Cardiac muscle cell (in vitro differentiated cells and primary cell): ENCODE data around the gene TBX21. TPM values are rescaled to one million over a fixed set of nuclear protein-coding genes. Genes with fewer than 3 reads are reported as not detected.

Experiments used
- DNase-seq, 2 donors: peaks; one replicate each; pipeline versions ENCODE4 v3.0.0 to v3.0.0-alpha.2; 2010 to 2017; ENCODE audit warnings: low read depth in 1 of 2, low spot score in 1 of 2
- H3K27ac ChIP-seq: fragments of 200-600 bp; sonication (generic); 2 replicates; pipeline ENCODE4 v1.5.1; 2016
- H3K27me3 ChIP-seq: fragments of 200-600 bp; sonication (generic); 2 replicates; pipeline ENCODE4 v1.6.0; 2016; ENCODE audit warnings: control low read depth
- H3K36me3 ChIP-seq: fragments of 200-600 bp; sonication (generic); 2 replicates; pipeline ENCODE4 v1.5.1; 2016; ENCODE audit warnings: control low read depth
- H3K4me1 ChIP-seq: fragments of 200-600 bp; sonication (generic); 2 replicates; pipeline ENCODE4 v1.8.1; 2017; ENCODE audit warnings: low read depth, mild to moderate bottlenecking, mixed run types
- H3K4me3 ChIP-seq: fragments of 200-600 bp; sonication (generic); 2 replicates; pipeline ENCODE4 v1.5.1; 2016; ENCODE audit warnings: mild to moderate bottlenecking
- H3K9me3 ChIP-seq: fragments of 200-600 bp; sonication (generic); 2 replicates; pipeline ENCODE4 v1.5.1; 2017; ENCODE audit warnings: low read depth, mild to moderate bottlenecking, control low read depth
- CTCF ChIP-seq: IDR thresholded peaks from 2 replicates; pipeline ENCODE4 v1.5.1; 2012; ENCODE audit warnings: low read depth, mild to moderate bottlenecking, low read length
- polyA plus RNA-seq: library from polyadenylated mRNA; unstranded; fragments of >200 nt; fragmentation: Nextera tagmentation; extraction: Ambion mirVana; gene quantifications from 2 replicates; pipeline ENCODE4 v1.2.1, GENCODE V29; 2016
- total RNA-seq: library from RNA; depleted of rRNA; stranded (reverse); fragments of >200 nt; gene quantifications from 2 replicates; pipeline ENCODE4 v1.2.3, GENCODE V29; 2016

Gene TBX21
- total and polyA plus RNA-seq, 2 experiments from 2014 or later: 0.12 to 2.9 TPM

- Histone ChIP-seq H3K4me3 (no peak overlapping the region), H3K4me1 (peaks cover 22% of the 10 kb centered on the region), H3K36me3 (peaks cover 9% of the 10 kb centered on the region), H3K27me3 (no peaks in the 10 kb centered on the region), H3K9me3 (no peaks in the 10 kb centered on the region), H3K27ac (no peak overlapping the region)
- DNase-seq: no peak
- TF ChIP-seq CTCF: no peak
Observed at GRCh38 chr17:47708312-47708863, 24.6 kb upstream of the TBX21 start.

GRCh38 chr17:47708864-47709541 is 24.0 kb upstream of the TBX21 start:
- H3K27ac ChIP-seq: no peak overlapping the region
- peaks cover 9% of the 10 kb centered on the region for H3K36me3 ChIP-seq
- TF ChIP-seq CTCF: no peak
- no peaks in the 10 kb centered on the region for H3K27me3 ChIP-seq
- no peak overlapping the region for H3K4me3 ChIP-seq
- H3K9me3 ChIP-seq: no peaks in the 10 kb centered on the region
- peaks cover 22% of the 10 kb centered on the region for H3K4me1 ChIP-seq
- peak in 1 of 2 donors; percentile 74 for DNase-seq

GRCh38 chr17:47709594-47709993 is 23.4 kb upstream of the TBX21 start:
- peaks cover 9% of the 10 kb centered on the region for H3K36me3 ChIP-seq
- H3K9me3 ChIP-seq: no peaks in the 10 kb centered on the region
- H3K27me3 ChIP-seq: no peaks in the 10 kb centered on the region
- H3K4me3 ChIP-seq: no peak overlapping the region
- peaks cover 22% of the 10 kb centered on the region for H3K4me1 ChIP-seq
- DNase-seq: no peak
- H3K27ac ChIP-seq: no peak overlapping the region
- no peak for TF ChIP-seq CTCF

GRCh38 chr17:47711366-47712099 is 21.5 kb upstream of the TBX21 start:
- peaks cover 12% of the 10 kb centered on the region for H3K4me1 ChIP-seq
- no peaks in the 10 kb centered on the region for H3K27me3 ChIP-seq
- DNase-seq: no peak
- peaks cover 9% of the 10 kb centered on the region for H3K36me3 ChIP-seq
- no peaks in the 10 kb centered on the region for H3K9me3 ChIP-seq
- TF ChIP-seq CTCF: no peak
- H3K27ac ChIP-seq: no peak overlapping the region
- H3K4me3 ChIP-seq: no peak overlapping the region

- peaks cover 9% of the 10 kb centered on the region for H3K36me3 ChIP-seq
- peaks cover 3% of the 10 kb centered on the region for H3K4me1 ChIP-seq
- H3K9me3 ChIP-seq: no peaks in the 10 kb centered on the region
- no peaks in the 10 kb centered on the region for H3K27me3 ChIP-seq
- DNase-seq: no peak
- no peak overlapping the region for H3K27ac ChIP-seq
- TF ChIP-seq CTCF: no peak
- H3K4me3 ChIP-seq: no peak overlapping the region
Observed at GRCh38 chr17:47712330-47713023, 20.6 kb upstream of the TBX21 start.
